Esophagus squamous epithelium (tissue), 4 donors: ENCODE results near the gene EOLA2.
"Not testable (repeated sequence)": the region's sequence is repeated elsewhere in the genome, so short reads cannot be mapped to it uniquely, and the experiment has no call there.

Experiments
- CTCF ChIP-seq, 6 experiments: fragments of 450-650 bp in 4 of 6; fragments of 200-600 bp in 2 of 6; sonication (generic) in 2 of 6; IDR thresholded peaks; one replicate each; pipeline ENCODE4 v1.5.1; 2016 to 2019; ENCODE audit warnings: antibody characterized with exemption in 6 of 6, mild to moderate bottlenecking in 4 of 6, moderate library complexity in 4 of 6
- POLR2A ChIP-seq, 4 donors: fragments of 450-650 bp; IDR thresholded peaks; one replicate each; pipeline ENCODE4 v1.6.1; 2017; ENCODE audit warnings: antibody characterized with exemption in 4 of 4, mild to moderate bottlenecking in 4 of 4, moderate library complexity in 3 of 4

GRCh38 chrX:149945820-149946219 is 7.5 kb upstream of the EOLA2 start:
- TF ChIP-seq CTCF, POLR2A (IDR thresholded peaks at IDR 0.05): not testable (repeated sequence)
